ENCODE data around the gene FUT9.

FUT9 gene

GRCh38 chr6:96017070-96017359 is 1.2 kb downstream of the FUT9 start:
- no peak for DNase-seq
- TF ChIP-seq GATA1 (IDR thresholded peaks at IDR 0.05; ENCODE audit: low read depth, low read length) (no peak), POLR2A (IDR thresholded peaks at IDR 0.05; ENCODE audit: low read length) (no peak)

GRCh38 chr6:96022225-96022624 is 6.5 kb downstream of the FUT9 start:
- no peak for DNase-seq
- TF ChIP-seq POLR2A (IDR thresholded peaks at IDR 0.05; ENCODE audit: low read length) (no peak), GATA1 (IDR thresholded peaks at IDR 0.05; ENCODE audit: low read depth, low read length) (no peak)

- no peak for DNase-seq
- no peak for TF ChIP-seq POLR2A (IDR thresholded peaks at IDR 0.05; ENCODE audit: low read length)
These were observed 16.9 kb downstream of the FUT9 start for GRCh38 chr6:96032661-96033060.

- DNase-seq = no peak
- TF ChIP-seq POLR2A (IDR thresholded peaks at IDR 0.05; ENCODE audit: low read length) (no peak), GATA1 (IDR thresholded peaks at IDR 0.05; ENCODE audit: low read depth, low read length) (no peak)
These were observed 35.8 kb downstream of the FUT9 start for GRCh38 chr6:96051555-96051954.

- no peak for TF ChIP-seq GATA1 (IDR thresholded peaks at IDR 0.05; ENCODE audit: low read depth, low read length)
- no peak for TF ChIP-seq POLR2A (IDR thresholded peaks at IDR 0.05; ENCODE audit: low read length)
- no peak for DNase-seq
These were observed 42.3 kb downstream of the FUT9 start for GRCh38 chr6:96058082-96058481.

GRCh38 chr6:96059586-96059985 is 43.8 kb downstream of the FUT9 start:
- TF ChIP-seq POLR2A (IDR thresholded peaks at IDR 0.05; ENCODE audit: low read length) (no peak), GATA1 (IDR thresholded peaks at IDR 0.05; ENCODE audit: low read depth, low read length) (no peak)
- DNase-seq = no peak

GRCh38 chr6:96060249-96060648 is 44.5 kb downstream of the FUT9 start:
- no peak for DNase-seq
- TF ChIP-seq GATA1 (IDR thresholded peaks at IDR 0.05; ENCODE audit: low read depth, low read length) (no peak), POLR2A (IDR thresholded peaks at IDR 0.05; ENCODE audit: low read length) (no peak)

- no peak for DNase-seq
- TF ChIP-seq GATA1 (IDR thresholded peaks at IDR 0.05; ENCODE audit: low read depth, low read length) (no peak), POLR2A (IDR thresholded peaks at IDR 0.05; ENCODE audit: low read length) (no peak)
These were observed 49.4 kb downstream of the FUT9 start for GRCh38 chr6:96065213-96065612.

GRCh38 chr6:96066376-96066775 is 50.6 kb downstream of the FUT9 start:
- DNase-seq = no peak

GRCh38 chr6:96073555-96073954 is 57.8 kb downstream of the FUT9 start:
- no peak for TF ChIP-seq GATA1 (IDR thresholded peaks at IDR 0.05; ENCODE audit: low read depth, low read length)
- no peak for TF ChIP-seq POLR2A (IDR thresholded peaks at IDR 0.05; ENCODE audit: low read length)
- DNase-seq = no peak

More at GRCh38 chr6:96066376-96066775, 50.6 kb downstream of the FUT9 start:
- TF ChIP-seq GATA1 (IDR thresholded peaks at IDR 0.05; ENCODE audit: low read depth, low read length) (no peak), POLR2A (IDR thresholded peaks at IDR 0.05; ENCODE audit: low read length) (no peak)

- no peak for DNase-seq
- no peak for TF ChIP-seq GATA1 (IDR thresholded peaks at IDR 0.05; ENCODE audit: low read depth, low read length)
- no peak for TF ChIP-seq POLR2A (IDR thresholded peaks at IDR 0.05; ENCODE audit: low read length)
These were observed 58.2 kb downstream of the FUT9 start for GRCh38 chr6:96074006-96074405.

GRCh38 chr6:96075826-96076225 is 60.1 kb downstream of the FUT9 start:
- DNase-seq = no peak
- TF ChIP-seq POLR2A (IDR thresholded peaks at IDR 0.05; ENCODE audit: low read length) = no peak
- TF ChIP-seq GATA1 (IDR thresholded peaks at IDR 0.05; ENCODE audit: low read depth, low read length) = no peak

- DNase-seq = no peak
- TF ChIP-seq POLR2A (IDR thresholded peaks at IDR 0.05; ENCODE audit: low read length) = no peak
These were observed 71.0 kb downstream of the FUT9 start for GRCh38 chr6:96086745-96087144.

- TF ChIP-seq POLR2A (IDR thresholded peaks at IDR 0.05; ENCODE audit: low read length) (no peak), GATA1 (IDR thresholded peaks at IDR 0.05; ENCODE audit: low read depth, low read length) (no peak)
- no peak for DNase-seq
These were observed 73.4 kb downstream of the FUT9 start for GRCh38 chr6:96089173-96089572.

GRCh38 chr6:96094077-96094476 is 78.3 kb downstream of the FUT9 start:
- DNase-seq = no peak
- TF ChIP-seq GATA1 (IDR thresholded peaks at IDR 0.05; ENCODE audit: low read depth, low read length) = no peak
- TF ChIP-seq POLR2A (IDR thresholded peaks at IDR 0.05; ENCODE audit: low read length) = no peak

- TF ChIP-seq GATA1 (IDR thresholded peaks at IDR 0.05; ENCODE audit: low read depth, low read length) (no peak), POLR2A (IDR thresholded peaks at IDR 0.05; ENCODE audit: low read length) (no peak)
- no peak for DNase-seq
These were observed 83.3 kb downstream of the FUT9 start for GRCh38 chr6:96099069-96099468.
